ENCODE results near the gene MSRB3. TPM values are rescaled to one million over a fixed set of nuclear protein-coding genes. Genes with fewer than 3 reads are reported as not detected.

The MSRB3 gene
- total RNA-seq, 1 donor from 2014 or later, result 125 TPM

DNA sequence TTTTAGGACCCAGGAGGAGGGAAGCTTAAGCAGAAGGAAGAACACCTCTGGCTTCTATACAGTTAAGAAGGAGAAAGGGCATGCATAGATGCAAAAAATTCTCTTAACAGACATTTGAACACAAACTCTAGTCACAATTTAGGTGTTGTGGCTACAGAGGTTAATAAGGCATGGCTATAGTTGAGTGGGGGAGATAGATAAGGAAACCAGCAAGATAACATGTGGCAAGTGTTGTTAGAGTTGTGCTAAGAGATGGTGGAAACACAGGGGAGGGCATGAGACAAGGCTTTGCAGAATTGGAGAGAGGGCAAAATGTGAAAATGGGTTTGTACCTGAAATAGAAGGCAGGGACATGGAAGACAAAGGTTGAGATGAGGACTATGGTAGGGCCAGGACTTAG is 88.9 kb downstream of the MSRB3 start:
- intact Hi-C loops (cut with micrococcal nuclease), result no loop called here
- TF ChIP-seq, protein P1, sequence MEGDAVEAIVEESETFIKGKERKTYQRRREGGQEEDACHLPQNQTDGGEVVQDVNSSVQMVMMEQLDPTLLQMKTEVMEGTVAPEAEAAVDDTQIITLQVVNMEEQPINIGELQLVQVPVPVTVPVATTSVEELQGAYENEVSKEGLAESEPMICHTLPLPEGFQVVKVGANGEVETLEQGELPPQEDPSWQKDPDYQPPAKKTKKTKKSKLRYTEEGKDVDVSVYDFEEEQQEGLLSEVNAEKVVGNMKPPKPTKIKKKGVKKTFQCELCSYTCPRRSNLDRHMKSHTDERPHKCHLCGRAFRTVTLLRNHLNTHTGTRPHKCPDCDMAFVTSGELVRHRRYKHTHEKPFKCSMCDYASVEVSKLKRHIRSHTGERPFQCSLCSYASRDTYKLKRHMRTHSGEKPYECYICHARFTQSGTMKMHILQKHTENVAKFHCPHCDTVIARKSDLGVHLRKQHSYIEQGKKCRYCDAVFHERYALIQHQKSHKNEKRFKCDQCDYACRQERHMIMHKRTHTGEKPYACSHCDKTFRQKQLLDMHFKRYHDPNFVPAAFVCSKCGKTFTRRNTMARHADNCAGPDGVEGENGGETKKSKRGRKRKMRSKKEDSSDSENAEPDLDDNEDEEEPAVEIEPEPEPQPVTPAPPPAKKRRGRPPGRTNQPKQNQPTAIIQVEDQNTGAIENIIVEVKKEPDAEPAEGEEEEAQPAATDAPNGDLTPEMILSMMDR (IDR thresholded peaks at IDR 0.05; ENCODE audit: borderline replicate concordance), result no peak

DNA sequence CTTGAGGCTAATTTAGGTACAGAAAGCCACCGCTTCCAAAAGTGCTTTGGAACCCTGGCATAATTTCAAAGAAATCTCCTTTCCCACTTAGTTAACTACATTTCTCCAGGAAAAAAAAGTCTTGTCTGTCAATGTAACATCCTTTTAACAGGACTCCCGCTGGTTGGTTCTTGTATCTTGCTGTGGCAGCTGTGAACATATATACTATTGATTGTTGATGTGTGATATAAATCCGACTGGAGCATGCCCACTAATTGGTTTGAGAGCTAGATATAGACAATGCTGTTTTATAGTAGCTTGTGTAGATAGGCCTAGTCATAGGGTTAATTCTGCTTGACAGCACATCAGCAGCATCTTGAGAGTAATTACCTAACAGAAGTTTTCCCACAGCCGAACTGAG is 89.6 kb downstream of the MSRB3 start:
- intact Hi-C loops (cut with micrococcal nuclease), result no loop called here
- Histone ChIP-seq H3K27ac (replicated peaks) (no peak overlapping the region), H3K9me3 (replicated peaks) (no peaks in the 10 kb centered on the region), H3K36me3 (peaks cover 4% of the 10 kb centered on the region), H3K27me3 (ENCODE audit: low read depth) (no peaks in the 10 kb centered on the region), H3K4me3 (no peak overlapping the region), H3K4me1 (peaks cover 12% of the 10 kb centered on the region)
- no peak for DNase-seq
- TF ChIP-seq, protein P1 (IDR thresholded peaks at IDR 0.05; ENCODE audit: borderline replicate concordance), result no peak

More for the DNA sequence above, 88.9 kb downstream of the MSRB3 start:
- Histone ChIP-seq H3K9me3 (replicated peaks) (no peaks in the 10 kb centered on the region), H3K4me3 (no peak overlapping the region), H3K4me1 (peaks cover 12% of the 10 kb centered on the region), H3K27ac (replicated peaks) (no peak overlapping the region), H3K27me3 (ENCODE audit: low read depth) (no peaks in the 10 kb centered on the region), H3K36me3 (peaks cover 4% of the 10 kb centered on the region)
- DNase-seq, result no peak

DNA sequence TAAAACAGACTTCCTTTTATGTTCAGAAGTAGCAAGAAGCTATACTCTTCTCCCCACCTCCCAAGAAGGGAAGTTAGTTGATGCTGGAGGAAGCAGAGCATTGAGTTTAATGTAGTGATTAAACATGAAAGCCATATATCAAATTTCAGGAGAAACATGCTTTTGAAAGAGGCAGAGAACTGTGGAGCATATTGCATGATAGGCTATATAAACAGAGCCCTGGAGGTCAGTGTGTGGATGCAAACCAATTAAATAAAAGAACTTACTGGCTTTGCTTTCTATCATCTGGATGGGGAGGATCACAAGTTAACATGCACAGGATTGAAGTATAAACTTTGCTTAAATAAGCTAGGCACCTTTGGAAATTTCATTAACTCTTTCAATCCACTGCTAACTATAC is 94.1 kb downstream of the MSRB3 start:
- no peak for DNase-seq
- H3K36me3 ChIP-seq, result no peaks in the 10 kb centered on the region
- no peaks in the 10 kb centered on the region for H3K4me1 ChIP-seq
- no peak overlapping the region for H3K4me3 ChIP-seq
- intact Hi-C loops (cut with micrococcal nuclease), result no loop called here
- H3K27me3 ChIP-seq (ENCODE audit: low read depth), result no peaks in the 10 kb centered on the region
- TF ChIP-seq, protein P1 (IDR thresholded peaks at IDR 0.05; ENCODE audit: borderline replicate concordance), result no peak
- no peaks in the 10 kb centered on the region for H3K9me3 ChIP-seq (replicated peaks)
- no peak overlapping the region for H3K27ac ChIP-seq (replicated peaks)

DNA sequence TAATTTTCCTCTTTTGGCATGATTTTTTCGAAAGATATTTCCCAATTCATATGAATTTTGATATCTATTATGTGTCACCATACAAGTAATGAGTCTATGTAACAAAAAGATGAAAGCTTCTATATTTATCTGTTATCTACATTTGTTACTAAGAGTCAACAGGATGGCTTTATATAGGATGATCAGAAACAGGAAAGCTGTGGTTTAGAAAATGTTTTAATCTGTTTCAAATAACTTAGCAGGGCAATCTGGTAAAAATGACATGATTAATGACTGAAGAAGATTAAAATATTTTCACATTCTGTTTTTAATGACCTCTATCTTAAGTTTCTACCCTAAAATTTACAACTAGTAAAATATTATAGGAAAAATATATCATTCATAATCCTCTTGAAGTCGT is 105.8 kb downstream of the MSRB3 start:
- TF ChIP-seq, protein P1 (IDR thresholded peaks at IDR 0.05; ENCODE audit: borderline replicate concordance), result no peak
- Histone ChIP-seq H3K36me3 (no peaks in the 10 kb centered on the region), H3K4me1 (no peaks in the 10 kb centered on the region), H3K4me3 (no peak overlapping the region), H3K27me3 (ENCODE audit: low read depth) (no peaks in the 10 kb centered on the region), H3K9me3 (replicated peaks) (no peaks in the 10 kb centered on the region), H3K27ac (replicated peaks) (no peak overlapping the region)
- intact Hi-C loops (cut with micrococcal nuclease), result no loop called here
- DNase-seq, result no peak

DNA sequence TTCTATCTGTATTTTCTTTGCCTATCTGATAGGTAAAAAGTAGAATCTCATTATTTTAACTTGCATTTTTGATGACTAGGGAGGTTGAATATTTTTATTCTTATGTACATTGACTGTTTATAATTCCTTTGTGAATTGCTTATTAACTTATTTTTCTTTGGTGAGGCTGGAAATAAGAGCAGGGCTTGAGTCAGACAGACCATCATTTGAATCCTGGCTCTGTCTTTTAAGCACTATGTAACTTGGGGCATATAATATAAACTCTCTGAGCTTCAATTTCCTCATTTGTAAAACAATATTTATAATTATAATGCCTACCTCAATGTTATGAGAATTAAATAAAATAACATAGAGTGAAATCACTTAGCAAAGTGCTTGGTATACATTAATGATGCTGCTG is 108.9 kb downstream of the MSRB3 start:
- intact Hi-C loops (cut with micrococcal nuclease), result no loop called here
- H3K27ac ChIP-seq (replicated peaks), result no peak overlapping the region
- TF ChIP-seq, protein P1 (IDR thresholded peaks at IDR 0.05; ENCODE audit: borderline replicate concordance), result no peak
- H3K4me3 ChIP-seq, result no peak overlapping the region
- H3K27me3 ChIP-seq (ENCODE audit: low read depth), result no peaks in the 10 kb centered on the region
- peaks cover 7% of the 10 kb centered on the region for H3K4me1 ChIP-seq
- H3K9me3 ChIP-seq (replicated peaks), result no peaks in the 10 kb centered on the region
- DNase-seq, result no peak
- no peaks in the 10 kb centered on the region for H3K36me3 ChIP-seq

DNA sequence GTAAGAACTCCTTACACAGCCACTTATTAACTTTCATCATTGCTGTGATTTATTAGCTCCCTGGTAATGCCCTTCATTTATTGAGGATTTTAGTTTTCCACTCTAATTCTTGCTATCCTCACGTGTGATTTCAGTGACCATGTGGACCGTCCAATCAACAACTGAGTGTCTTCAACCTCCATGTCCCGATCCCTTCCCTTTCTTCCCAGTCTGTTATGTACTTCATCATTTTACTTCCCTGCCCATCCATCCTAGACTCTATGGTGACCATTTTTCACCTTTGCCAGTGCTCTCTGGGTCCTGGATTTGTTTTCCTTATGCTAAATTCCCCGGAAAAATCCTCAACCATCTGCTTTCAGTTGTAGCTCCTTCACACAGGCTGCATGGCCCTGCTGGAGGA is 111.0 kb downstream of the MSRB3 start:
- H3K4me3 ChIP-seq, result no peak overlapping the region
- peaks cover 7% of the 10 kb centered on the region for H3K9me3 ChIP-seq (replicated peaks)
- TF ChIP-seq, protein P1 (IDR thresholded peaks at IDR 0.05; ENCODE audit: borderline replicate concordance), result no peak
- intact Hi-C loops (cut with micrococcal nuclease), result no loop called here
- DNase-seq, result no peak
- H3K27me3 ChIP-seq (ENCODE audit: low read depth), result no peaks in the 10 kb centered on the region
- H3K4me1 ChIP-seq, result peaks cover 7% of the 10 kb centered on the region
- peaks cover 2% of the 10 kb centered on the region for H3K36me3 ChIP-seq
- H3K27ac ChIP-seq (replicated peaks), result no peak overlapping the region

Measured in left ventricle myocardium inferior (tissue), 1 donor.